Loucy (cell line): Measurements from ENCODE around the gene AFF3.

ENCODE experiments used
- CTCF ChIP-seq: fragments of 200-600 bp; sonication (generic); conservative IDR thresholded peaks from 2 replicates; pipeline ENCODE4 v1.5.1; 2014; ENCODE audit warnings: mild to moderate bottlenecking, antibody characterized with exemption, low read length
- EZH2phosphoT487 ChIP-seq: fragments of 200-600 bp; IDR thresholded peaks from 2 replicates; pipeline ENCODE4 v1.6.1; 2018; ENCODE audit warnings: antibody characterized with exemption, mild to moderate bottlenecking, moderate library complexity, borderline replicate concordance

- TF ChIP-seq CTCF (no peak), EZH2phosphoT487 (no peak)
These were observed 141.3 kb downstream of the AFF3 start for GRCh38 chr2:100000915-100001707.
